ENCODE results near the gene UBR4.

UBR4 gene

DNA sequence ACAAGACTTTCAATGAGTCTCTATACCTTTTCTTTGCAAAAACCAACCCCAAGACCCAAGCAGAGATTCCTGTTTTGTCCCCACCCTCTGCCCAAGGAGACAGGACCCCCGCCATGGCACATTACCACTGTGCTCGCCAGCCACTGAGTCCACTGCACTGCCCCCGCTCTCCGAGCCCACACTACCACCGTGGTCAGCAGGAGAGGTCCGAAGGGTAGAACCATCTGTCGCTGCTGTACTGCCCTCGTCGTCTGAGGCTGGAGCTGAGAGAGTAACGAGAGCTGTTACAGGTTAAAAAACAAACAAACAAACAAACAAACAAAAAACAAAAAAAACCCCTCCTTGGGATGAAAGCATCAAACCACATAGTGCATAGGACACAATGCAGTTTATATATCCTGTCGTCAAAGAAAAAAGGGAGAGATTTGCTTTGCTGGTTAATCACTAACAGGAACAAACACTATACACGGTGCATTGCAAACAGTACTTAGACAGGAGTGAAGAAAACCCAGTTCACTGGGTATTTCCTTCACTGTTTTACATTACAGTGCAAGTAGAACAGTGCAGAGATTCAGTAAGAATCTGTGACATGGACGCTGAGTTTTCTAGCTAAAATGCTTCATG, 71.0 kb downstream of the UBR4 start:
- FAIRE-seq, result no peak

DNA sequence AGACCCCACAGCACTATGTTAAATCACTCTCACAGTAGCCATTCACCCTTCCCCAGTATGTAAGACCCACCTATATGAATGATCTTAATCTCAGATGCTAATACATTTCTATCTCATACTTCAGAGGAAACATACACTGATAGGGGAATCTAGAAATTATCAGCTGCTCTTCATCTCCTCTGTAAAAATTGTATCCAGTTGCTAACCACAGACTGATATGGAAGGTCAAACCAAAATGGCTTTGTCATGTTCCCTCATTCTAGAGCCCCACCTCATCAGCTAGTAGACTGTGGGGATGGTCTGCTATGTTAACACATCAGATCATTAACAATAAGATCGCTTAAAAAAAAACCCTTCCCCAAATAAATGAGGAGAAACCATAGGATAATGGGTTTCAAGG, 71.7 kb downstream of the UBR4 start:
- FAIRE-seq, result no peak

DNA sequence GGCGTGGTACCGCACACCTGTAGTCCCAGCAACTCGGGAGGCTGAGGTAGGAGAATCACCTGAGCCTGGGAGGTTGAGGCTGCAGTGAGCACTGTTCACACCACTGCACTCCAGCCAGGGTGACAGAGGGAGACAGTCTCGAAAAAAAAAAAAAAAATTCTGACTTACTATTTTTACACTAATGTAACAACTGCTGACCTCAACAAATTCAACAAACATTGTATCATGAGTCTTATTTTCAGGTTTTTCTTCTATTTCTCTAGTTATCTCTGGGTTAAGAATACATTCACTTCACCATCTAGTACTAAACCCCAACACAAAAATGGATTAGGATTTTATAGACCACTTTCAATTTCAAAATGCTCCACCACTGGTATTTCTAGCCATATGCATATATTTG, 72.9 kb downstream of the UBR4 start:
- no peak for FAIRE-seq

DNA sequence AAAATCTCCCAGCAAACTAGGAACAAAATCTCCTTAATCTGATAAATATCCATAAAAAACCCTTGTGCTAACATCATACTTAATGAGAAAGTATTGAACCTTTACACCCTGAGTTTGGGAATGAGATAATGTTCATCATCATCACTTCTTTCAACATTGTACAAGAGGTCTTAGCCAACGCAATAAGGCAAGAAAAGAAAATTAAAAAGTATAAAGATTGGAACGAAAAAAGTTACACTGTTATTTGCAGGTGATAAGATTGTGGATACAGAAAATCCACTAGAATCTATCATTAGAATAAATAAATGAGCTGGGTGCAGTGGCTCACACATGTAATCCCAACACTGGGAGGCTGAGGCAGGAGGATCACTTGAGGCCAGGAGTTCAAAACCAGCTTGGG, 76.7 kb downstream of the UBR4 start:
- FAIRE-seq, result peak; percentile 41

DNA sequence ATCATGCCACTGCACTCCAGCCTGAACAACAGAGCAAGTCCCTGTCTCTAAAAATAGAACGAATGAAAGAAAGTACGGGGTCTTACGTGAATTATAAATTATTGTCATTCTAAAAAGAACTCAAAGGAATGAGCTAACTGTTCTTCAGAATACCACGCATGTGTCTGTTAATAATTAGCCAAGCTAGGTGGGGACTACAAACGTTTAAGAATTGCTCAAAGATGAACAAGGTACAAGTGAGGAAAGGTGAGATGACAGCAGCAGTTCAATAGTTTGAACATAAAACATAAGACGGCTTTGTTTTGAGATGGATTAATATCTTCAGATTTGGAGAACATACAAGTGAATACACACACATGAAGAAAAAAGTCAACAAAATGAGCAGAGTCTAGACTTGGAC, 79.6 kb downstream of the UBR4 start:
- FAIRE-seq, result no peak

DNA sequence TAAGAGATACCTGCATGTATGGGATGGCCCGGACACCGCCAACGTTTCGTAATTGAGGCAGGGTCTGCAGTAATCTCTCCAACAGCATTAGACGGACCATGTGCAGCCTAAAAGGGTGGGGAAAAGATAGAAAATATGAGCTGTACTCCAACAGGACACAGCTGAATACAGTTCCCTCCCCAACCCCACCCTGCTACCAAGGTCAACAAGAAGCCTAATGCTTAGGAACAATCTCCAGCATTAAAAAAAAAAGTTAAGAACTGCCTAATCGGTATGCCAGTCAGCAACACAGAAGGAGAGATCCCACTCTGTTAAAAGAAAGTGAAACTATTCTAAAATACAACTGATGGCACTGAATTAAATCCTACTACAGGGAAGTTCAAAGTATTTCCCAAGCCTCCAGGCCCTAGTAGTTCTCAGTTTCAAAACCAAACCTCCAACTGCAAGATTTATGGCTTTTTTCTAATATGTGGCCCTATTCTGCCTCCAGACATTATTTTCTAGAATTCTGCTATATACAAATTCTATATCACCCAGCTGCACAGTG, 81.0 kb downstream of the UBR4 start:
- no peak for FAIRE-seq

DNA sequence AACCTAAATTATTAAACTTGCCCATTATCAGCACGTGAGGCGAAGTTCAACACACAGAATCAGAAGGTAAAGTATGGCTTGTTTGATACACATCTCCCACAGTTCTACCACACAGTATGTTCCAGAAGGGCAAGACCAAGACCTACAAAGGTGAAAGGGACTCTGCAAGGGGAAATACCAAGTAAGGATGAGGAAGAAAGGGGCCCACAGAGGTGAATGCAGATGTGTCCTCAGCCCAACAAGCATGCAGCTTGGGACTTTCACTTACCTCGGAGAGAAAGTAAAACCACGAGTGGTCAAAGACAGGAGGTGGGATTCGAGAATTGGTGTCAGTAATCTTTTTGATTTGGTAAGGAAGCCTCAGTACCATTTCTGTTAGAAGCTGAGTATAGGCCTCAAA, 85.8 kb downstream of the UBR4 start:
- FAIRE-seq, result no peak

DNA sequence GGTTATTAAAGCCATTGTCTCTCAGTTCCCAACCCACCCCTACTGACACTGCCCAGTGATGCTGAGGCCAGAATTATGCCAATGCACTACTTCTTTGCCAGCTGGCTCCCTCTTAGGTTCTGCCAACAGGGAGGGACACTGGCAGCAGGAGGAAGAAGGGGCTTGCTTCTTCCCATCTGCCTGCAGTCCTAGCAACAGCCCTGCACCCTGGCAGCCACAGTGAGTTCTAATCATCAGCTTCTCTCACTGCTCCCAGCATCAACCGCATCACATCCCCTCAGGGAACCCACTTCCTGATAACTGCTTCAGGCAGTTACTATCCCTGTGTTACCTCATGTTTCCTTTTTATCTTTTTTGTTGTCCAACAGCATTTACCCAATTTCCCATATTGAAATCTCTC, 86.2 kb downstream of the UBR4 start:
- FAIRE-seq, result no peak

DNA sequence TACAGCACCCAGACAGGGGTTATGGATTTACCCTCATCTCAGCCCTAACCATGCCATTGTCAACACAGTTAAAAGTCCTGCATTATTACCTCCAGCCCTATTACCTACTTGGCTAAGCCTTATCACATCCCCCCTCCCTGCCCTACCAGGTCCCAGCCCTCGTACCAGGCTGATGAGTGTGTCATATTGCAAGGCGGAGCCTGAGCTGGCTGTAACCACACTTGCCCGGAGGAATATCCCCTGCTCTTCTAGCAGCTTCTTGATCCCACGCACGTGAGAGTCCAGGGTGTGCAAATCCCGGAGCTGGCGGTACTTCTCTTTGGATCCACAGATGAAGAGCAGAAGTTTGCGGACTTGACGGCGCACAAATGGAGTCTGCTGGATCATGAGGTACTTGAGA, 87.4 kb downstream of the UBR4 start:
- no peak for FAIRE-seq

DNA sequence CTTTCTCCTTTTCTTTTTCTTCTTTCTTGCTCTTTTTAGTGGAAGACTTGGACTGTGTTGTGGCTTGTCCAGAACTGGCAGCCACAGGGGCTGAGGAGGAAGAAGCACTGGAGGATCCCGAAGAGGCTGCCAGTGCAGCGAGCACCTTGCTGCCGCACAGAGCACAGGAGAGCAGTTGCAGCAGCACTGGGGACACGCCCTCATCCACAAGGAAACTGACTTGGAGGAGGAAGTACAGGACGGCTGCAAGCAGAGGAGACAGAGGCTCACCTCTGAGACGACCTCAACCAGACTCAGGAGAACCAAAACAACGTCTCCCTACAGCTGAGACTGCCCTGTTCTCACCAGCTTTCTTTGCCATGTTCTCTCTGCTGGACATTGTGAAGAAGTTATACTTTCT, 88.9 kb downstream of the UBR4 start:
- FAIRE-seq, result no peak

DNA sequence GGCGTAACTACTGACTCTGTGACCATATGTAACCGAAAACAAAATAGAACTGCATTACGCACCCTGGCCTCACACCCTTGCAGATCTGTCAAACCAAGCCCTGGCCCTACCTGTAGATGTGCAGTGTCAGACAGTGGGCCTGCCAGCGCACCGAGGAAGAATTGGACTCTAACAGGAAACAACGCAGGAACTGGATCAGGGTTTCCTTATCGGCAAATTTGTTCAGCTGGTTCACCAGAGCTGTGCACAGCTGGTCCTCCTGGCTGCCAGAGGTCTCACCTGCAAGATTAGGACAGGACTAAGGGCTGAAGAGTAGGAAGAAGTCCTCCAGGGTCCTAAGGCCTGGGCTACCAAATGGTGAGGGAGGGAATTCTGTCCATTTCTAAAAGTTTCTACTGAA, 90.0 kb downstream of the UBR4 start:
- no peak for FAIRE-seq

DNA sequence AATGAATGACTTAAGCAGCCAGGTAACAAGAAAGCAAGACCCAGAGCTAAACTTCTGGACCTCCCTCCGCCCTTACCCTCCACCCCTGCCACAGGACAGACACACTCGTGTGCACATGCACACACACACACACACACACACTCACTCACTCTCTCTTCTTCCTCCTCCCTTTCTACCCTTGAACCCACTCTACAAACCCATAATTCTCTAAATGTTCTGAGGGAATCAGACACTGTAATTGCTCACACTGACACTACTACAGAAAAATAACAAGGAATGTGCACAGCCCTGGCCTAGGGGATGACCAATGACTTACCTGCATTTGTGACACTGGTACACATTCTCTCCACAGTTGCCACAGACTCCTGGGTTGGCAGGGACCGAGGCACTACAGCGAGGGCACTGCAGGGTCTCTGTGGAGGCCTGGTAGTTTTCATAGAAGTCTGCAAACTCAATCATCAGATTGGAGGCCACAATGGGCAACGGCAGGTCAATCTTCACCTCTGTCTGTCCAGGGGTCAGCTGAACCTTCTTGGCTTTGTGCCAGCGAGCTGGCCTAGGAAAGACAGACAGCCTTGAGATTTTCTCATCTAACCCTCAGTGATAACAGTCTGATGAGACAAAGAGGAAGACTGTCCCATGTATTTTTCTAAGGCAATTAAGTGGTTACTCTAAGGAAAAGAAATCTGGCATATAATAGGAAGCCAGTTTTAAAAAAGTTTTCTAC, 94.8 kb downstream of the UBR4 start:
- FAIRE-seq, result no peak

DNA sequence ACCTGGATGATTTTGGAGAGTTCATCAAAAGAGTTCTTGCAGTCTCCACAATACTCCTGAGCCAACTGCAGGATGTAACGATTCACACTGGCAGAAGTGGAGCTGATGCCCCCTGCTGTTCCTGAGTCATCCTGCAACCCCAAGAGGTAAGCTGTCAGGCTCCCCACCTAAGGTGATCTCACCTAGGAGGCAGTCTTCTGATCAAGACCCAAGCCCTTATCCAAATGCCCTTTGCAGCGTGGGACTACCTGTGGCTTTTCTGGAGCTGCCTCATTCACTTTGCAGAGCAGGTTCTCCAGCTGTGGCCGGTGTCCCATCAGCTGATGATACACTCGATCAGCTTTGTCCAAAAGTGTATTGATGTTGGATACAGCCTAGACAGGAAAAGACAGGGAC, 96.4 kb downstream of the UBR4 start:
- FAIRE-seq, result no peak

DNA sequence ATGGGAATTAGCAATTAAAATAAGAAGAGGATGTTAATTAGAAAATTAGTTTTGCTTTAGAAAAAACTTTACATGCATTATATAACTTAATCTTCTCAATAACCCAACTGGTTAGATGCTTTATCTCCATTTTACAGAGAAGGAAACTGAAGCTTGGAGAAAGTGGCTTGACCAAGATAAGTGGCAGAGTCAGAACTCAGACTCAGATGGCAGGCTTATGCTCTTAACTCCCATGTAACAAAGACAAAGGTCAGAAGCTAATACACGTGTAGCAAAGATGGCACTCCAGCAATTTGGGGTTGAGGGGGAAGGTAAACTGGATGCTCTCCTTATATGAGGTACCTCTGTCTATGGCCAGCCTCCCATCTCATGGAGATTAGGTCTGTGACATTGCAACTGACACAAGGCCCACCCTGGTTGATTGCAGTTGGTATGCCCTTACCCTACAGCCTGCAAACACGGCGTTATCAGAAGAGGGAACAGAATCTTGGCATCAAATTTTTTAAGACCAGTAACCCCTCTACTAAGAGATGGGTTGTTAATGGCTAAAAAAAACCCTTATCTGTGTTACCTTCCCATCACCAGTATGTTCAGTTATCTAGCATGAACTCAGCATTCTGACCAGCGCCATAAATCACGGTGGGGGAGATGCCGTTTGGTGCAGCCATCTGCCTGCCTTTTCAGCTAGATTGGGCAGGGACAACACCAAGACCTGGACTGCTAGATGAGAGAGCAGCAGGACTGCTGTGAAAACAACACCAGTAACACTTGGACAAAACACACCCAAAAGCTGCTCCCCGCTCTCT, 97.0 kb downstream of the UBR4 start:
- no peak for FAIRE-seq

DNA sequence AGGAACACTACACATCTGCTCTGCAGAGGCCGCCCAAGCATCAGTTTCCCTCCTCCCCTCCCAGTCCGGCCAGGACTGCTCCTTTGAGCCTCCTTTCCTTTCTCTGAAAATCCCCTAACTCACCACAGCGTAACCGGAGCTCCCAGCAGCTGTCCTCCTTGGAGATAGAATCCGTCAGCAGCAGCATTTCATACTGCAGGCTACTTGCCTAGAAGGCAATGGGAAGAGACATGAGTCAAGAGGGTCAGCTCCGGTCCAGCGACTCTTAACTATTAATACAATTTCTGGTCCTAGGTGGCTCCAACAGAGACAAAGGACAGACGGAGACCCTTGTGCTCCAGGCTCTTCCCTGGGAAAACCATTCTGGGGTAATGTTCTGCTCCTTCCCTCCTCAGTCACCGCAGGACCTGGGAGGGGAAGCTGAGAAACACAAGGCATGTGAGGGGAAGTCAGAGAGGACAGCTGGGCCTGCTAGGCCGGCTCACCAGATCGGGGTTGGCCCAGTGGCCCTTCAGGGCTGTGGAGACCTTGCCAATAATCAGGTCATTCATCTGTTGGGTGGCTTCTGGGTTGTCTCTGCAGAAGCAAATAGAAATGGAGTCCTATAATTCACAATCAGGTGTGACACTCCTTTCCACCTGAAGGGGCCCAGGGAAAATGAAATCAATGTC, 99.7 kb downstream of the UBR4 start:
- no peak for FAIRE-seq

DNA sequence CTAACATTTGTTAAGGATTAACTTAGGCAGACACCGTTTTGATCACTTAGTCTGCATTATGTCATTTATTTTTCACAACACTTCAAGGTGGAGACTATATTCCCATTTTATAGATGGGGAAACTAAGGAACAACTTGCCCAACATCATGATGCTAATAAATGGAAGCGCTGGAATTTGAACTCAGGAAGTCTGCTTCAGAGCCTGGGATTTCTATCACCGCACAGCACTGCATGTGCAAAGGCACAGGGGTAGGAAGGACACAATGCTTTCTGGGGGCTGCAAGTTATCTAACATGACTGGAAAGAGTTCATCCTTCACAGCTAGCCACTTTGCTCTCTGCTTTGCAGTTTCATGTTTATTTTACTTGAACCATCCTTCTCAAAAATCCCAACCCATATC, 100.5 kb downstream of the UBR4 start:
- FAIRE-seq, result no peak

DNA sequence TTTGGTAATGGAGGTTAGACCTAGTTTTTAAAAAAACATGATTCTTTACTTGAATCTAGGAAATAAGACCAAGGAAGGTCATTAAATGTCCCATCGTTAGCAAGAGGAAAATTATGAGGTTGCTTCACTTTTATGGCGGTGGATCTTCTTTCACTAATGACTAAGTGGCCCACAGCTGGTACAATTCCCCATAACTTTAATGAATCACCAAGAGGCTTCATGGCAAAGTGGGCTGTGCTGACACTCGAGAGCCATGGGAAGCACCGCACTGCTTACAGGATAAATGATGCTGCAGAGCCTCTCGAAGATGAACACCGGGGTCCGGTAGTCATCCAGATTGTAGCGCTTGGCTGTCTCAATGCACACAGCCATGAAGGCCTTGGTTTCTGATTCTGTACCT, 108.8 kb downstream of the UBR4 start:
- FAIRE-seq, result no peak

DNA sequence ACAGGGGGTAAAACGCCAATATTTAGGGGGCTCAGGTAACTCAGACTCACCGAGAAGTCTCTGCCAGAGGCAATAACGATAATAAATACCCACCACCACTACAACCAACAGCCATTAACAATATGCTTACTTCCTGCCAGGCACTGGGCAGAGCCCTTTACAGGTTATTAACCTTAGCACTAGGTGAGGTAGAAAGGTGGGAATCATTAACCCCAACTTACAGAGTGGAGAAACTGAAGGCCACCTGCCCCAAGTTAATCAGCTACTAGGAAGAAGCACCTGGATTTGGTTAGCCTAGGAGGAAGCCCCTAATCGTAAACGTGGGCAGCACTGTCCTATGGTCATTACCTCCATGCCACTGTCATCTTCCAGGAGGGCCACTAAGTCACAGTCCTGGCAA, 110.0 kb downstream of the UBR4 start:
- no peak for FAIRE-seq

DNA sequence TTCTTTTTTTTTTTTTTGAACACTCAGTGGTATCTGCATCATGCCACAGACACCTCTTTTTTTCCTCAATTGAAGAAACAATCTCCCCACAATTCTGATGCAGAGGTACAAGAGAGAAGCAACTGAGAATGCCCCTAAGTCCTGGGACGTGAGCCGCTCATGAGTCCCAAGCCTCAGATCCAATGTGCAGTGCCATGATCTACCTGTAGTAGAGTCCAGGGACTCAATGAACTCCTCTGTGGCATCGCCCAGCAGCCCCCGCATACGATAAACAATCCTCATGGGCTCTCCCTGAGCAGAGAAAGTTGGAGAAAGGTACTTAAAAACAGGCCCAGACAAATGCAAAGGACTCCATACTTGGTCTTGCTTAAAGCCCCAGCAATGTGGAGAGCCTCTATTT, 113.1 kb downstream of the UBR4 start:
- no peak for FAIRE-seq

DNA sequence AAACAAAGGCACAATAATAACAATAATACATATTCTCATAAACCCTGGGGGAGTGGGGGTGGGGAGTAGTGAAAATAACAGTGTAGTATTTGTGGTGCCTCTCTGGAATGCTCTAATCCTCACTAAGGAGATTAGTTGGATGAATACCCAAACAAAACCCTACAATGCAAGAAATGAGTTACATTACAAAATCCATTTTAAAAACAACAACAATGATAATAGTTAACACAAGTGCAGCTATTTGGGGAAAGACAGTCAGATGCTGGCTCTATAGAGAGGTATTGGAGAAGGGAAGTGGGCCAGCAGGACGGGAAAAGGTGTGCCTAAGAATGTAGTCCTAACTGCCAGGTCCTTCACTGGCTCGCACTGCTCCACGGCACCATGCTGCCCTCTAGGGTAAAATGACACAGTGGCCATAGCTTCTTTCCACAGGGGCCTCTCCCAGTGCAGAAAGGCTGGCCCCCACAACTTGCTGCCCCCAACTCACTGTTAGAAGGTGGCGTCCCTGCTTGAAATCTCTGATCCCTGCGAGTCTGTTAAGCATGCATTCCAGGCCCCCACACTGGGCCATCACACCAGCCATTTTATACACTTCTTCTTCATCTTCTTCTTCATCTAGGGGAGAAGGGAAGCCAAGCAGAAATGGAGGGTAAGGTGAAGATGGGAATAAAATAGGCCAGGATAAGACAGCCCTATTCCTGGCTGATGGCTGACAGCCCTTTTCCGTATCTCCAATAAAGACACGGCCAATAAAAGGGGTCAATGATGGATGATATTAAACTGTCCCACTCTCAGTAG, 113.8 kb downstream of the UBR4 start:
- FAIRE-seq, result no peak

DNA sequence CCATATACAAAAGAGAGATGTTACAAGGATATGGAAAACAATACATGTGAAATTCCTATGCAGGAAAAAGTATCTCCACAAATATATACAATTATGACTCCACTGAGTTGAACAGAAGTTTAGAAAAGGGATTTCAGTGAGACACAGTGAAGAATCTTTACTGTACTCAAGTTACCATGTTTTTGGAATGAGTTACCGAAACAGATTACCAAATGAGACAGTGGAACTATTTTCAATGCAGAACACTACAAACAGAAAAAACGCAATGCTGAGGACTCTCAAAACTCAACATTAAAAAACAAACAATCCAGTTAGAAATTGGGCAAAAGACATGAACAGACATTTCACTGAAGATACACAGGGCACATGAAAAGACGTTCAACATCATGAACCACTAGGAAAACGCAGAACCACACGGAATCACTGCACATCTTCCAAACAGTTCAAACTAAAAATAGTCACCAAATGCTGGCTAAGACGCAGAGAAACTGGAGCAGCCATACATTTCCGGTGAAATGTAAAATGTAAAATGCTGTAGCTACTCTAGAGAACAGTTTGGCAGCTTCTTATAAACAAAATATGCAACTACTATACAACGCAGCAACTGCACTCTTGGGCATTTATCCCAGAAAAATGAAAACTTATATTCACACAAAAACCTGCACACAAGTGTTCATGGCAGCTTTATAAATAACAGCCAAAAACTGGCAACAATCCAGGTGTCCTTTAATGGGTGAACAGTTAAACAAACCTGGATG, 118.7 kb downstream of the UBR4 start:
- no peak for FAIRE-seq

DNA sequence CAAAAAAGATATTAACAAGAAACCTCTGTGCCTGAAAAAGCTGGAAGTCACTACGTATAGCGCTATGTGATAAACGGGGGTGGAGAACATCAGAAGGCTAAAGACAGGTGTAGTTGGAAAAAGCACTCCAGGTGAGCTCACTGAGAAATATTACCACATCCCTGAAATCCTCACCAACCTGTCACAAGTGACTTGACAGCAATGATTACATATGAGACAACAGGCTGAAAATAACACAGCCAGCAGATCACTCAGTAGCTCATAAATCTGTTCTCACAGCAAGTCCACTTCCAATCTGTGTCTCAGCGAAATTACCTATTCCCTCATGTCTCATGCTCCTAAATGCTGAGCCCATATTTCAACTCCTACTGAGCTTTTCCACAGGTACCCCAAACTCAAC, 120.5 kb downstream of the UBR4 start:
- FAIRE-seq, result no peak

Data from colon (tissue), 2 donors.